K562 (cell line): Measurements from ENCODE around the gene HOXD9. TPM values are rescaled to one million over a fixed set of nuclear protein-coding genes. Genes with fewer than 3 reads are reported as not detected.

Source experiments
- ATAC-seq: fragments of 200-7000 bp; cut with Tn5 transposase; 3 replicates; pipeline ENCODE4 v1.9.1; 2020; ENCODE audit warnings: moderate library complexity
- BruUV-seq: library from RNA; stranded (reverse); fragments of 400-500 nt; replicated peaks from 2 replicates; lab custom pipeline; 2021; lab: Mats Ljungman, UMichigan
- CTCF ChIA-PET: fragments of 300-600 bp; formaldehyde crosslinking; extraction: SDS; loops from one replicate; lab custom pipeline; 2021; ENCODE audit warnings: low intra/inter-chr PET ratio; lab: Yijun Ruan, JAX
- POLR2A ChIA-PET: fragments of 300-600, 350-650 bp; sonication (Branson Sonifier 250); formaldehyde crosslinking; extraction: SDS; loops from one replicate; lab custom pipeline; 2021; ENCODE audit warnings: antibody characterized with exemption, inconsistent platforms; lab: Yijun Ruan, JAX
- DNase-seq, 4 experiments: peaks; one replicate each; pipeline versions ENCODE4 v3.0.0 to v3.0.0-alpha.2; 2011 to 2018; ENCODE audit warnings: low spot score in 3 of 4, mixed read lengths in 3 of 4; ENCODE audit errors: extremely low read depth in 1 of 4
- FAIRE-seq: peaks from 2 replicates; lab custom pipeline; 2011; peaks lifted over from hg19 to GRCh38; lab: Jason Lieb, UNC
- H2AFZ ChIP-seq: 2 replicates; pipeline ENCODE4 v1.6.0; 2011; ENCODE audit warnings: low read depth, low read length, control low read depth, inconsistent platforms
- H3K27ac ChIP-seq: fragments of 200-600 bp; 3 replicates; pipeline ENCODE4 v1.8.0; 2011; ENCODE audit warnings: low read depth, mild to moderate bottlenecking, control low read depth, inconsistent platforms, low read length, moderate library complexity, mixed read lengths; ENCODE audit errors: extremely low read depth
- H3K27me3 ChIP-seq, 2 experiments: fragments of 300-600 bp in 1 of 2; 2 replicates in 1 of 2; 3 replicates in 1 of 2; pipeline versions ENCODE4 v1.6.0 to v1.8.0; 2011; ENCODE audit warnings: inconsistent platforms in 2 of 2, low read length in 2 of 2, mild to moderate bottlenecking in 1 of 2, mixed read lengths in 1 of 2, moderate library complexity in 1 of 2; ENCODE audit not compliant: control insufficient read depth in 2 of 2, insufficient read depth in 2 of 2
- H3K36me3 ChIP-seq: fragments of 300-600 bp; 3 replicates; pipeline ENCODE4 v1.8.0; 2011; ENCODE audit warnings: mild to moderate bottlenecking, low read length, inconsistent platforms; ENCODE audit not compliant: control insufficient read depth, insufficient read depth
- H3K4me1 ChIP-seq, 2 experiments: fragments of 200-600 bp in 1 of 2; replicated peaks in 1 of 2; 2 replicates in 1 of 2; 3 replicates in 1 of 2; pipeline versions ENCODE4 v1.5.1 to v1.8.0; 2011; ENCODE audit warnings: inconsistent platforms in 2 of 2, low read length in 2 of 2, mild to moderate bottlenecking in 1 of 2, mixed read lengths in 1 of 2, moderate library complexity in 1 of 2; ENCODE audit not compliant: control insufficient read depth in 2 of 2, insufficient read depth in 2 of 2
- H3K4me2 ChIP-seq: 2 replicates; pipeline ENCODE4 v1.6.1; 2011; ENCODE audit warnings: low read length, control low read depth, inconsistent platforms, mixed read lengths; ENCODE audit not compliant: insufficient read depth
- H3K4me3 ChIP-seq: fragments of 200-600 bp; sonication (generic), shearing (Covaris generic); 2 replicates; pipeline ENCODE4 v1.5.1; 2016; ENCODE audit warnings: control low read depth, inconsistent platforms
- H3K79me2 ChIP-seq: fragments of 200-600 bp; 3 replicates; pipeline ENCODE4 v1.8.0; 2011; ENCODE audit warnings: low read length, inconsistent platforms; ENCODE audit not compliant: control insufficient read depth, insufficient read depth
- H3K9ac ChIP-seq, 2 experiments: 2 replicates each; pipeline versions ENCODE4 v1.6.0 to v1.6.1; 2011; ENCODE audit warnings: low read depth in 2 of 2, low read length in 2 of 2, control low read depth in 1 of 2, inconsistent platforms in 1 of 2, mild to moderate bottlenecking in 1 of 2, mixed read lengths in 1 of 2; ENCODE audit not compliant: insufficient read depth in 1 of 2
- H3K9me1 ChIP-seq: one replicate; pipeline ENCODE4 v1.6.0; 2011; ENCODE audit warnings: inconsistent platforms, mild to moderate bottlenecking, low read length, moderate library complexity; ENCODE audit not compliant: control insufficient read depth, insufficient read depth
- H3K9me3 ChIP-seq: replicated peaks from 2 replicates; pipeline ENCODE4 v1.5.1; 2011; ENCODE audit warnings: low read depth, low read length, inconsistent platforms; ENCODE audit not compliant: control insufficient read depth, insufficient read depth
- H4K20me1 ChIP-seq: replicated peaks from 2 replicates; pipeline ENCODE4 v1.6.1; 2011; ENCODE audit warnings: low read length, inconsistent platforms, mixed read lengths; ENCODE audit not compliant: control insufficient read depth, insufficient read depth
- CBX1 ChIP-seq: sonication (generic); IDR thresholded peaks from 2 replicates; pipeline ENCODE4 v1.6.1; 2016; ENCODE audit warnings: antibody characterized with exemption, low read depth, mild to moderate bottlenecking
- CBX8 ChIP-seq: fragments of 200-600 bp; sonication (generic); IDR thresholded peaks from 2 replicates; pipeline ENCODE4 v1.6.1; 2012; ENCODE audit warnings: borderline replicate concordance, mixed run types, low read depth, mild to moderate bottlenecking, moderate library complexity, mixed read lengths, low read length, control low read depth, inconsistent platforms; ENCODE audit not compliant: poor library complexity, severe bottlenecking; ENCODE audit errors: extremely low read depth
- COPS2 ChIP-seq: fragments of 450-650 bp; conservative IDR thresholded peaks from 2 replicates; pipeline ENCODE4 v1.6.1; 2016; ENCODE audit warnings: mild to moderate bottlenecking, moderate library complexity
- CREBBP ChIP-seq: IDR thresholded peaks from one replicate; pipeline ENCODE4 v1.6.1; 2012; ENCODE audit warnings: low read depth, mild to moderate bottlenecking, control low read depth, inconsistent platforms, low read length
- CTBP1 ChIP-seq: fragments of 450-650 bp; IDR thresholded peaks from 2 replicates; pipeline ENCODE4 v1.6.1; 2016; ENCODE audit warnings: borderline replicate concordance
- CXXC5 ChIP-seq: fragments of 250-450 bp; sonication (Bioruptor Pico); IDR thresholded peaks from 2 replicates; pipeline ENCODE4 v1.8.0; 2022; ENCODE audit warnings: inconsistent platforms, mild to moderate bottlenecking, moderate library complexity
- HNRNPK ChIP-seq: fragments of 200-400 bp; formaldehyde crosslinking; IDR thresholded peaks from one replicate; pipeline ENCODE4 v1.6.1; 2018; ENCODE audit warnings: mild to moderate bottlenecking, low read depth, low read length; ENCODE audit not compliant: poor library complexity, severe bottlenecking
- HNRNPUL1 ChIP-seq: fragments of 200-400 bp; formaldehyde crosslinking; IDR thresholded peaks from 2 replicates; pipeline ENCODE4 v1.6.1; 2017; ENCODE audit warnings: low read length
- MAFK ChIP-seq: IDR thresholded peaks from 2 replicates; pipeline ENCODE4 v1.6.1; 2011; ENCODE audit warnings: low read length, improper control_type of control experiment
- NFIC ChIP-seq: fragments of 450-650 bp; IDR thresholded peaks from 2 replicates; pipeline ENCODE4 v1.6.1; 2017; ENCODE audit warnings: mild to moderate bottlenecking, inconsistent platforms
- RNF2 ChIP-seq: sonication (generic); IDR thresholded peaks from 2 replicates; pipeline ENCODE4 v1.6.1; 2016
- SP2 ChIP-seq: IDR thresholded peaks from 2 replicates; pipeline ENCODE4 v1.6.1; 2011; ENCODE audit warnings: mild to moderate bottlenecking, low read depth, low read length, moderate library complexity; ENCODE audit not compliant: poor library complexity, severe bottlenecking; ENCODE audit errors: extremely low read depth
- SREBF1 ChIP-seq: fragments of 150-350 bp; IDR thresholded peaks from 2 replicates; pipeline ENCODE4 v1.6.1; 2014; ENCODE audit warnings: antibody characterized with exemption, low read depth, low read length, borderline replicate concordance
- TARDBP ChIP-seq: fragments of 450-650 bp; IDR thresholded peaks from 2 replicates; pipeline ENCODE4 v1.6.1; 2016
- ZFP36 ChIP-seq: fragments of 150-350 bp; IDR thresholded peaks from 2 replicates; pipeline ENCODE4 v1.6.1; 2018; ENCODE audit warnings: low read length, low read depth; ENCODE audit not compliant: partially characterized antibody
- WGBS: fragments of 100-300 bp; shearing (Covaris generic); methylation state at CpG from one replicate; pipeline ENCODE4 v1.1.6; 2016; ENCODE audit warnings: low coverage, mixed read lengths; ENCODE audit not compliant: insufficient coverage; ENCODE audit errors: missing lambda C conversion rate; 5-methylcytosine and 5-hydroxymethylcytosine counted together
- in situ Hi-C: fragments of 300-500 bp; cut with MboI; formaldehyde crosslinking; loops from 4 replicates; pipeline ENCODE4 v1.15.0; 2018; ENCODE audit warnings: inconsistent platforms, mixed read lengths
- intact Hi-C: fragments of 100-400 bp; cut with micrococcal nuclease; formaldehyde crosslinking; loops from 2 replicates; pipeline ENCODE4 v1.14.2; 2022
- polyA plus RNA-seq, 8 experiments: library from polyadenylated mRNA; depleted of rRNA in 4 of 8; stranded (reverse) in 5 of 8; unstranded in 3 of 8; fragments of >200 nt; fragmentation: Nextera tagmentation in 2 of 8; fragmentation: Illumina TruSeq in 1 of 8; extraction: Ambion mirVana in 2 of 8; extraction: Trizol in 1 of 8; gene quantifications; 2 replicates each; pipeline versions ENCODE4 v1.2.1 to v1.2.3, GENCODE V29; 2011 to 2014; ENCODE audit warnings: inconsistent platforms in 1 of 8, missing spikeins in 1 of 8
- total RNA-seq, 7 experiments: library from RNA; depleted of rRNA in 6 of 7; stranded (reverse); fragments of >200 nt in 6 of 7; fragmentation: Illumina TruSeq in 2 of 7; extraction: Trizol in 2 of 7; gene quantifications; 2 replicates each; pipeline versions ENCODE4 v1.2.1 to v1.2.3, GENCODE V29; 2011 to 2021; ENCODE audit warnings: low replicate concordance in 1 of 7

The HOXD9 gene
- total and polyA plus RNA-seq, 9 of the 15 experiments (the other 6 are each of a cell fraction or from before 2014, with no cell fraction given): not detected

DNA sequence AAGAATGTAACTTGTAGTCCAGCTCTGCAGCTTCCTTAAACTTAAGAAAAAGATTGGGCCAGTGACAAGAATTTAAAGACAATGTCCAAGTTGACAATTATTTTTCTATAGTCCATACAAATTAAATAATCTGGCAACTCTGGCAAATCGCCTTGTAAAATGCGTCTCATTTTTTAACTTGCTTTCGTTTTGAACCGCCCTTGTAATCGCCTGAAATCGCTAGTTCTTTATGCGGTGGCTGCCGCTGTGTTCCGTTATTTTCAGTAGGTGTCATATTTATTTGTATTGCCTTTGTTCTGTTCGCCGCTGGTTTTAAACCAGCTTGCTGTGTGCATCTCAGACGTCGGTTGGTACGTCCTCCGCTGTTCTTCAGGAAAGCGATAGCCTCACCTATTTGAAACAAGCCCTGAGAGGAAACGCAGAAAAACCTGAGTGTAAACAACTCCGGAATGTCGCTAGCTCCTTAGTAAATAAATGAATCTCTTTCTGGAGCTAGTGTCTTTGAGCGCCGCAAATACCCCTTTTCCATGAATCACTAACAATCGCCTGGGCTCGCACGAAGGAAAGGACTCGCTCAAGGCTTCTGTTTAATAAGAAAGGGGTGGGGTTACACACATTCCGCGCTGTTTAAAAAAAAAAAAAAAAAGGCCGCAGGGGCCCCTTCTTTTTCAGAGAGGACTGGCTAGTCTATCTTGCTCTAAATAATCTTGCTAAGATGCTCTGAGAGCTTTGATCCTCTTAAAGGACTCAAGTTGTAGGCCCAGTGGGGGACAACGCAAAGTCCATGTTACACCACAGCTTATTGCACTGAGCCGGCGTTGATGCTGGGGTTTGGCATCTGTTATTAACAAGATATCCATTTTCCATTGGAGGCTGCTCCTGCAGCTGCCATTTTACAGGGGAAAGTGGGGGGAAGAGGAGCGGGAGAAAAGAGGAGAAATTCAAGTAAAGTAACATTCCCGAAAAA is 10.0 kb downstream of the HOXD9 start:
- POLR2A ChIA-PET: interaction anchor here (0.6 to 2.3 kb wide), 6 partner anchors 8 to 522 kb away, joined by 3 to 5 read pairs (median 3); no protein-coding TSS in a partner anchor
- BruUV-seq: no TSS peak
- H3K36me3 ChIP-seq: no peaks in the 10 kb centered on the region
- H4K20me1 ChIP-seq: 0 out of 2 replicates have a peak, but pooled peaks cover 4% of the 10 kb centered on the region
- WGBS: 15% methylated on average over 31 of the region's 33 CpGs
- H3K4me3 ChIP-seq: no peak overlapping the region
- no peaks in the 10 kb centered on the region for H3K9me1 ChIP-seq
- peaks cover 54 to 78% of the 10 kb centered on the region in 2 experiments for H3K27me3 ChIP-seq
- H3K27ac ChIP-seq: no peak overlapping the region
- intact Hi-C loops (no loop called here), in situ Hi-C loops (loop anchor here (25.0 kb wide), 2 partner anchors 680 to 1630 kb away; no protein-coding TSS in a partner anchor)
- CTCF ChIA-PET: no interaction called here
- H3K4me2 ChIP-seq: no peak overlapping the region
- peaks cover 0 to 27% of the 10 kb centered on the region in 2 experiments; a peak in 2 of 5 replicates for H3K4me1 ChIP-seq
- H3K9ac ChIP-seq: no peak overlapping the region
- ATAC-seq: no peak
- FAIRE-seq: no peak
- DNase-seq: peak in 1 of 4 experiments; percentile 19
- no peaks in the 10 kb centered on the region for H3K79me2 ChIP-seq
- no peaks in the 10 kb centered on the region for H3K9me3 ChIP-seq
- no peak overlapping the region for H2AFZ ChIP-seq
- no peak for TF ChIP-seq CTBP1
- TF ChIP-seq ZFP36: peak; percentile 82
- TF ChIP-seq HNRNPUL1: no peak
- no peak for TF ChIP-seq SP2
- TF ChIP-seq MAFK: no peak
- TF ChIP-seq TARDBP: no peak
- TF ChIP-seq HNRNPK: no peak
- TF ChIP-seq RNF2: peak; percentile 71; the same call in 1 of the 2 replicates
- peak; percentile 92 for TF ChIP-seq CBX8
- no peak for TF ChIP-seq CREBBP
- TF ChIP-seq NFIC: 0 out of 2 replicates have a peak, but pooled peaks have one; percentile 8
- no peak for TF ChIP-seq CBX1
- TF ChIP-seq COPS2: no peak
- peak; percentile 68 for TF ChIP-seq CXXC5 (CRISPR knock-in tag)
- TF ChIP-seq SREBF1: no peak
